AG08395 (cell line): ENCODE data around the gene LRP5.
"Not testable (repeated sequence)": the region's sequence is repeated elsewhere in the genome, so short reads cannot be mapped to it uniquely, and the experiment has no call there.

Experiments used
- DNase-seq: peaks from one replicate; pipeline ENCODE4 v3.0.0; 2012; ENCODE audit warnings: mixed read lengths, low spot score

The LRP5 gene

GRCh38 chr11:68282141-68282860, 30.1 kb upstream of the LRP5 start:
- no peak for DNase-seq

GRCh38 chr11:68282861-68283230, 29.5 kb upstream of the LRP5 start:
- no peak for DNase-seq

GRCh38 chr11:68284588-68284987, 27.8 kb upstream of the LRP5 start:
- DNase-seq = not testable (repeated sequence)

GRCh38 chr11:68287419-68287818, 25.0 kb upstream of the LRP5 start:
- no peak for DNase-seq

GRCh38 chr11:68289456-68289855, 22.9 kb upstream of the LRP5 start:
- DNase-seq = no peak

- DNase-seq = no peak
These were observed 18.7 kb upstream of the LRP5 start for GRCh38 chr11:68293708-68294107.

GRCh38 chr11:68295271-68295670, 17.1 kb upstream of the LRP5 start:
- no peak for DNase-seq

GRCh38 chr11:68295940-68296339, 16.5 kb upstream of the LRP5 start:
- DNase-seq = no peak

GRCh38 chr11:68296344-68297051, 15.9 kb upstream of the LRP5 start:
- DNase-seq = no peak

GRCh38 chr11:68297052-68297378, 15.4 kb upstream of the LRP5 start:
- no peak for DNase-seq

GRCh38 chr11:68297494-68297811, 14.9 kb upstream of the LRP5 start:
- no peak for DNase-seq

- peak; percentile 87 for DNase-seq
These were observed 14.4 kb upstream of the LRP5 start for GRCh38 chr11:68297812-68298658.

GRCh38 chr11:68298659-68299516, 13.5 kb upstream of the LRP5 start:
- DNase-seq = no peak

- DNase-seq = not testable (repeated sequence)
These were observed 12.9 kb upstream of the LRP5 start for GRCh38 chr11:68299517-68299879.

GRCh38 chr11:68300076-68300830, 12.1 kb upstream of the LRP5 start:
- DNase-seq = no peak

GRCh38 chr11:68302256-68302655, 10.1 kb upstream of the LRP5 start:
- no peak for DNase-seq

- peak; percentile 41 for DNase-seq
These were observed 9.7 kb upstream of the LRP5 start for GRCh38 chr11:68302670-68303069.

GRCh38 chr11:68303083-68303482, 9.3 kb upstream of the LRP5 start:
- DNase-seq = no peak

- DNase-seq = no peak
These were observed 8.2 kb upstream of the LRP5 start for GRCh38 chr11:68303982-68304780.

GRCh38 chr11:68306636-68307035, 5.8 kb upstream of the LRP5 start:
- DNase-seq = no peak

- DNase-seq = no peak
These were observed 4.3 kb upstream of the LRP5 start for GRCh38 chr11:68308068-68308467.
